HEK293 (cell line): ENCODE data around the gene SLC47A2.

ENCODE experiments used
- CTCF ChIA-PET: fragments of 350-600 bp; formaldehyde crosslinking; extraction: SDS; loops from one replicate; lab custom pipeline; 2021; ENCODE audit warnings: antibody characterized with exemption; lab: Yijun Ruan, JAX
- POLR2A ChIA-PET: fragments of 300-600 bp; formaldehyde crosslinking; extraction: SDS; loops from one replicate; lab custom pipeline; 2020; ENCODE audit warnings: antibody characterized with exemption, inconsistent platforms; lab: Yijun Ruan, JAX
- H3K27ac ChIP-seq: fragments of 200-500 bp; sonication (Bioruptor generic); 2 replicates; pipeline ENCODE4 v1.5.1; 2014; ENCODE audit warnings: low read depth, low read length, control low read depth, inconsistent platforms; ENCODE audit errors: extremely low read depth
- H3K36me3 ChIP-seq, 2 experiments: fragments of 200-500 bp in 1 of 2; sonication (Bioruptor generic) in 1 of 2; 1 replicate in 1 of 2; 2 replicates in 1 of 2; pipeline ENCODE4 v1.5.1; 2014 to 2017; ENCODE audit warnings: inconsistent platforms in 2 of 2, low read length in 2 of 2; ENCODE audit not compliant: control insufficient read depth in 2 of 2, insufficient read depth in 1 of 2
- H3K4me1 ChIP-seq: fragments of 200-500 bp; sonication (Bioruptor generic); 2 replicates; pipeline ENCODE4 v1.5.1; 2014; ENCODE audit warnings: mild to moderate bottlenecking, low read length, inconsistent platforms; ENCODE audit not compliant: control insufficient read depth, insufficient read depth
- H3K4me3 ChIP-seq: 2 replicates; pipeline ENCODE4 v1.5.1; 2011; ENCODE audit warnings: low read depth, mild to moderate bottlenecking, control low read depth, low read length, moderate library complexity
- H3K9me3 ChIP-seq: fragments of 200-500 bp; sonication (Bioruptor generic); 2 replicates; pipeline ENCODE4 v1.5.1; 2014; ENCODE audit warnings: low read depth, low read length, inconsistent platforms; ENCODE audit not compliant: control insufficient read depth, insufficient read depth
- FEZF1 ChIP-seq: fragments of 450-650 bp; formaldehyde crosslinking; IDR thresholded peaks from 2 replicates; pipeline ENCODE4 v1.5.1; 2016; ENCODE audit warnings: missing biosample characterization, missing genetic modification characterization
- GFI1B ChIP-seq: fragments of 450-650 bp; formaldehyde crosslinking; IDR thresholded peaks from 2 replicates; pipeline ENCODE4 v1.5.1; 2016; ENCODE audit warnings: missing biosample characterization, missing genetic modification characterization
- GLI4 ChIP-seq: fragments of 450-650 bp; formaldehyde crosslinking; IDR thresholded peaks from 2 replicates; pipeline ENCODE4 v1.5.1; 2016; ENCODE audit warnings: missing biosample characterization, missing genetic modification characterization
- GLIS1 ChIP-seq: fragments of 450-650 bp; formaldehyde crosslinking; IDR thresholded peaks from 2 replicates; pipeline ENCODE4 v1.5.1; 2016; ENCODE audit warnings: missing biosample characterization, missing genetic modification characterization
- HOXC10 ChIP-seq: sonication (generic); formaldehyde crosslinking; IDR thresholded peaks from 2 replicates; pipeline ENCODE4 v1.8.1; 2023; ENCODE audit warnings: mild to moderate bottlenecking, missing genetic modification reagents
- IKZF3 ChIP-seq: fragments of 450-650 bp; IDR thresholded peaks from 2 replicates; pipeline ENCODE4 v1.5.0; 2018; ENCODE audit warnings: missing biosample characterization, mild to moderate bottlenecking, missing genetic modification characterization, moderate library complexity
- SCRT2 ChIP-seq: fragments of 450-650 bp; formaldehyde crosslinking; IDR thresholded peaks from 2 replicates; pipeline ENCODE4 v1.5.1; 2016; ENCODE audit warnings: missing biosample characterization, missing genetic modification characterization
- YY2 ChIP-seq: fragments of 450-650 bp; formaldehyde crosslinking; IDR thresholded peaks from 2 replicates; pipeline ENCODE4 v1.5.1; 2016; ENCODE audit warnings: missing biosample characterization, missing genetic modification characterization
- ZBTB8A ChIP-seq: fragments of 450-650 bp; formaldehyde crosslinking; IDR thresholded peaks from 2 replicates; pipeline ENCODE4 v1.5.1; 2016; ENCODE audit warnings: missing biosample characterization, missing genetic modification characterization
- ZIC2 ChIP-seq: fragments of 450-650 bp; formaldehyde crosslinking; IDR thresholded peaks from 2 replicates; pipeline ENCODE4 v1.5.1; 2016; ENCODE audit warnings: missing biosample characterization, missing genetic modification characterization
- ZNF132 ChIP-seq: fragments of 450-650 bp; formaldehyde crosslinking; IDR thresholded peaks from 2 replicates; pipeline ENCODE4 v1.5.1; 2017; ENCODE audit warnings: missing biosample characterization, missing genetic modification characterization, borderline replicate concordance
- ZNF140 ChIP-seq: fragments of 450-650 bp; formaldehyde crosslinking; IDR thresholded peaks from 2 replicates; pipeline ENCODE4 v1.5.1; 2016; ENCODE audit warnings: missing biosample characterization, missing genetic modification characterization
- ZNF24 ChIP-seq: fragments of 450-650 bp; formaldehyde crosslinking; IDR thresholded peaks from 2 replicates; pipeline ENCODE4 v1.5.1; 2016; ENCODE audit warnings: missing biosample characterization, missing genetic modification characterization
- ZNF248 ChIP-seq: fragments of 450-650 bp; formaldehyde crosslinking; IDR thresholded peaks from 2 replicates; pipeline ENCODE4 v1.5.1; 2017; ENCODE audit warnings: missing biosample characterization, missing genetic modification characterization
- ZNF335 ChIP-seq: fragments of 450-650 bp; formaldehyde crosslinking; conservative IDR thresholded peaks from 2 replicates; pipeline ENCODE4 v1.5.1; 2016; ENCODE audit warnings: missing biosample characterization, missing genetic modification characterization
- ZNF341 ChIP-seq: fragments of 450-650 bp; formaldehyde crosslinking; IDR thresholded peaks from 2 replicates; pipeline ENCODE4; 2016; ENCODE audit warnings: low read depth, missing biosample characterization, missing genetic modification characterization
- ZNF37A ChIP-seq: fragments of 450-650 bp; IDR thresholded peaks from 2 replicates; pipeline ENCODE4 v1.5.1; 2018; ENCODE audit warnings: missing biosample characterization, missing genetic modification characterization
- ZNF514 ChIP-seq: fragments of 450-650 bp; formaldehyde crosslinking; IDR thresholded peaks from 2 replicates; pipeline ENCODE4 v1.5.1; 2016; ENCODE audit warnings: missing biosample characterization, missing genetic modification characterization
- ZNF548 ChIP-seq: fragments of 450-650 bp; formaldehyde crosslinking; IDR thresholded peaks from 2 replicates; pipeline ENCODE4 v1.5.1; 2016; ENCODE audit warnings: missing biosample characterization, missing genetic modification characterization
- ZNF560 ChIP-seq: fragments of 450-650 bp; formaldehyde crosslinking; IDR thresholded peaks from 2 replicates; pipeline ENCODE4 v1.5.1; 2017; ENCODE audit warnings: missing biosample characterization, missing genetic modification characterization, borderline replicate concordance
- ZNF600 ChIP-seq: fragments of 450-650 bp; formaldehyde crosslinking; IDR thresholded peaks from 2 replicates; pipeline ENCODE4 v1.5.1; 2016; ENCODE audit warnings: missing biosample characterization, missing genetic modification characterization
- ZNF664 ChIP-seq: fragments of 450-650 bp; formaldehyde crosslinking; IDR thresholded peaks from 2 replicates; pipeline ENCODE4 v1.5.1; 2016; ENCODE audit warnings: missing biosample characterization, missing genetic modification characterization
- ZNF830 ChIP-seq: fragments of 450-650 bp; IDR thresholded peaks from 2 replicates; pipeline ENCODE4 v1.5.0; 2018; ENCODE audit warnings: missing biosample characterization, missing genetic modification characterization, low read depth, mild to moderate bottlenecking, moderate library complexity
- TF ChIP-seq, protein P1 (sequence below): fragments of 450-650 bp; formaldehyde crosslinking; IDR thresholded peaks from 2 replicates; pipeline ENCODE4 v1.5.1; 2017; ENCODE audit warnings: missing biosample characterization, missing genetic modification characterization

The SLC47A2 gene

DNA sequence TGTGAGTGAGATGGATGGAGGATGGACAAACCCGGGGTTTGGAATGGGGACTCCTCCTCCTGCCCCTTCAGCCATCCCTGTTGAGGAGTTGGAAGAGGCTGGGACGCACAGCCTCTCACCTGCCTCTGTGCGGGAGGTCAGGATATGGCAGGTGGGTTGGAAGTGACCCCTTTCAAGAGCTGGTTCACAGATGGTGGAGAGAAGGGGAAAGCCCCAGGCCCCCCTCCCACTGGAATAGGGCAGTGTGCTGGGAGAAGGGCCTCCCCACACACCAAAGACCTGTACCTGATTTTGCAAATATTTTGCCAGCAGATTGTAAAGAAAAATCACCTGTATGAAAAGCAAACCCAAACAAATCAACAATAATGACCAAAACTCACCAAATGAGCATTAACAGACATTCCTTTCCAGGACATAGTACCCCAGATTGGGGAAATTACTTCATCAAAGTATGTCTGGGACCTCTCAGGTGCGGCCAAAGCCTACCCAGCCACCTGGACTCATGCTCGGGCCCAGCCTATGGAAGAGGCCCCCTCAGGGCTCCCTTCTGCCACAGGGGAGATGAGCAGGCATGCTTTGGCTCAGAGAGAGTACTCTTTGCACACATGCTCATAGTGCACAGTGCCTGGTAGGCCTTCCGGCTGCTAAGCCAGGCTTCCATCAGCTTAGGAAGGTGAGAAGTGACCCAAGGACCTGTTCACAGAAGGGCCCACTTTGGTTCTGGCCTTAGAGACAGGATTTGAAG is 7.8 kb downstream of the SLC47A2 start:
- no peaks in the 10 kb centered on the region for H3K9me3 ChIP-seq
- ChIA-PET POLR2A (no interaction called here), CTCF (interaction anchor here (0.9 to 2.0 kb wide), 3 partner anchors 58 to 346 kb away, joined by 3 to 6 read pairs (median 3); partner anchors contain the start of gene B9D1)
- H3K27ac ChIP-seq: no peak overlapping the region
- TF ChIP-seq ZNF132 (tag by site-specific recombination): no peak
- no peak for TF ChIP-seq GFI1B (tag by site-specific recombination)
- no peak for TF ChIP-seq ZNF830 (tag by site-specific recombination)
- TF ChIP-seq ZNF140 (tag by site-specific recombination): no peak
- no peak for TF ChIP-seq ZNF514
- no peak for TF ChIP-seq FEZF1
- no peak overlapping the region for H3K4me3 ChIP-seq
- H3K4me1 ChIP-seq: no peaks in the 10 kb centered on the region
- H3K36me3 ChIP-seq: no peaks in the 10 kb centered on the region

DNA sequence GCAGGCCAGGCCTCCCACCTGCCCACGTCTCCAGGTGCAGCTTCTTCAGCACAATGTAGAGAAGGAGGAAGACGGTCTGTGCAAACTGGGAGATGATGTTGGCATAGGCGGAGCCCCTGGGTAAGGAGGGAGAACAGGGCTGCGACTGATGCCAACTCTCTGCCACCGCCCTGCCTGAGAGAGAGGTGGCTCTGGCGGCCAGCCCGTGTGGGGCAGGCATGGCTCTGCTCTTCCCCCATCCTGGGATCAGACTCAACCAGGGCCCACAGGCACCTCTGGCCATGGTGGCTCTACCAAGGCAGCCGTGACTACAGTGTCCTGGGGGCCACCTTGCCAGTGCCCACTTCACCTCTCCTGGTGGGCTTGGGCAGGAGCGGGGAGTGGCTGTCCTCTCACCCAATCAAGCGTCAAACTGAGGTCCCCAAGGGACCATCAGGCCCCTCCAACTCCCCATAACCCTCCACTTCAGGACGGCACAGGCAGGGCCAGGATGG is 8.6 kb downstream of the SLC47A2 start:
- no peak for TF ChIP-seq ZNF548 (tag by site-specific recombination)
- TF ChIP-seq SCRT2: no peak
- TF ChIP-seq ZNF24 (tag by site-specific recombination): no peak
- no peak for TF ChIP-seq YY2 (tag by site-specific recombination)
- ChIA-PET CTCF (interaction anchor here (2.0 kb wide), 1 partner anchor 59 kb away, joined by 6 read pairs; no protein-coding TSS in a partner anchor), POLR2A (no interaction called here)
- H3K4me1 ChIP-seq: no peaks in the 10 kb centered on the region
- H3K4me3 ChIP-seq: no peak overlapping the region
- H3K36me3 ChIP-seq: no peaks in the 10 kb centered on the region
- H3K27ac ChIP-seq: 0 out of 2 replicates have a peak overlapping the region, but pooled peaks have one; percentile 37
- no peaks in the 10 kb centered on the region for H3K9me3 ChIP-seq

DNA sequence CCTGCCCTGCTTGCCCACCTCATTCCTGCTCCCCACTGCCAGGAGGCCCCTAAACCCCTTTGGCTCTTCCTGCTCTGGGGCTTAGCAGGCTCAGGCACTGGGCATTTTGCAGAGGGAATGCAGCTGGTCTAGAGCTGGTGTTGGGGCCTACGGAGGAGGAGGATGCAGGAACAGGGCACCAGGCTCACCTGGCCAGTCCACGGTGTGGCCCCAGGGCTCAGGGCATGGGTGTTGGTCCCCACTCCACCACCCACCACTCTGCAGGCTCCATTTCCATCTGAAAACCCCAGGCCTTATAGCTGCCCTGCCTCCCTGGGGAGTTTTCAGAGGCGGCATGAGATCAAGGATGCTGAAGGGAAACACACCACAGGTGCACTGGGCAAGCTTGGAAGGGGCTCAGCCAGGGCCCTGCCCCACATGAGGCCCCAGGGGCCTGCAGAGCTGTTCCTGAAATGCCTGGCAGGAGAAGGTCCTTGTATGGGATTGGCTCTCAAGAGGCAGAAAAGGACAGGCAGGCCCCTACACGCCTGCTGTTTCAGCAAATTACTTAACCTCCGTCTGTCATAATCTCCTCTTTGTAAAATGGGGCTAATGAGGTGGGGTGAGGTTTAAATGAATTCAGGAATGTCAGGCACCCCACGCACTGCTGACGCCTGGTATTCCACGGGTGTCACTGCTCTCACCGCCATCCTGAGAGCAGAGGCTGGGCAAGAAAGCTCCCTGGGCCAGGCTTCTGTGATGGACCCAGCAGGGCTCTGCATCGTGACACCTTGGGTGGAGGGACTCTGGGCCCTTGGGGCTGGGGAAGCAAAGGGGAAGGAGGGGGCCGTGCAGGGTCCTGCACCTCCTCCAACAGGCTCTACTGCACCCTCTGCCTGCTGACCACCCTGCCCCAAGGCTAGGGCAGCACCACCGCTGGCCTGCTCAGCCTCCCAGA is 9.3 kb downstream of the SLC47A2 start:
- Histone ChIP-seq H3K4me3 (no peak overlapping the region), H3K27ac (0 out of 2 replicates have a peak overlapping the region, but pooled peaks have one; percentile 37), H3K36me3 (no peaks in the 10 kb centered on the region), H3K9me3 (no peaks in the 10 kb centered on the region), H3K4me1 (no peaks in the 10 kb centered on the region)
- ChIA-PET POLR2A (interaction anchor here (0.6 kb wide), 1 partner anchor 80 kb away, joined by 3 read pairs; no protein-coding TSS in a partner anchor), CTCF (interaction anchor here (0.8 kb wide), 1 partner anchor 55 kb away, joined by 3 read pairs; no protein-coding TSS in a partner anchor)
- TF ChIP-seq, protein P1, sequence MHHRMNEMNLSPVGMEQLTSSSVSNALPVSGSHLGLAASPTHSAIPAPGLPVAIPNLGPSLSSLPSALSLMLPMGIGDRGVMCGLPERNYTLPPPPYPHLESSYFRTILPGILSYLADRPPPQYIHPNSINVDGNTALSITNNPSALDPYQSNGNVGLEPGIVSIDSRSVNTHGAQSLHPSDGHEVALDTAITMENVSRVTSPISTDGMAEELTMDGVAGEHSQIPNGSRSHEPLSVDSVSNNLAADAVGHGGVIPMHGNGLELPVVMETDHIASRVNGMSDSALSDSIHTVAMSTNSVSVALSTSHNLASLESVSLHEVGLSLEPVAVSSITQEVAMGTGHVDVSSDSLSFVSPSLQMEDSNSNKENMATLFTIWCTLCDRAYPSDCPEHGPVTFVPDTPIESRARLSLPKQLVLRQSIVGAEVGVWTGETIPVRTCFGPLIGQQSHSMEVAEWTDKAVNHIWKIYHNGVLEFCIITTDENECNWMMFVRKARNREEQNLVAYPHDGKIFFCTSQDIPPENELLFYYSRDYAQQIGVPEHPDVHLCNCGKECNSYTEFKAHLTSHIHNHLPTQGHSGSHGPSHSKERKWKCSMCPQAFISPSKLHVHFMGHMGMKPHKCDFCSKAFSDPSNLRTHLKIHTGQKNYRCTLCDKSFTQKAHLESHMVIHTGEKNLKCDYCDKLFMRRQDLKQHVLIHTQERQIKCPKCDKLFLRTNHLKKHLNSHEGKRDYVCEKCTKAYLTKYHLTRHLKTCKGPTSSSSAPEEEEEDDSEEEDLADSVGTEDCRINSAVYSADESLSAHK (tag by site-specific recombination): no peak
- TF ChIP-seq ZBTB8A: peak; percentile 56
- TF ChIP-seq HOXC10 (CRISPR knock-in tag): no peak
- TF ChIP-seq GLI4 (tag by site-specific recombination): no peak
- no peak for TF ChIP-seq ZNF248 (tag by site-specific recombination)
- TF ChIP-seq ZNF664 (tag by site-specific recombination): 0 out of 2 replicates have a peak, but pooled peaks have one; percentile 26
- TF ChIP-seq IKZF3 (tag by site-specific recombination): no peak
- peak; percentile 97 for TF ChIP-seq ZIC2 (tag by site-specific recombination)
- TF ChIP-seq SCRT2: peak; percentile 61
- no peak for TF ChIP-seq ZNF37A
- no peak for TF ChIP-seq ZNF560 (tag by site-specific recombination)
- TF ChIP-seq GLIS1 (tag by site-specific recombination): peak; percentile 60
- TF ChIP-seq ZNF548 (tag by site-specific recombination): no peak
- 0 out of 2 replicates have a peak, but pooled peaks have one; percentile 38 for TF ChIP-seq ZNF600 (tag by site-specific recombination)
- peak; percentile 25; the same call in 1 of the 2 replicates for TF ChIP-seq ZNF341 (tag by site-specific recombination)
- TF ChIP-seq ZNF335 (tag by site-specific recombination): peak; percentile 93
